D341Med (cell line): ENCODE measurements around the gene AFF3.

Source experiments
- DNase-seq: peaks from one replicate; pipeline ENCODE4 v3.0.0; 2012; ENCODE audit warnings: low spot score

Gene AFF3

GRCh38 chr2:99880964-99881294 lies 261.5 kb downstream of the AFF3 start:
- DNase-seq, result no peak

DNA sequence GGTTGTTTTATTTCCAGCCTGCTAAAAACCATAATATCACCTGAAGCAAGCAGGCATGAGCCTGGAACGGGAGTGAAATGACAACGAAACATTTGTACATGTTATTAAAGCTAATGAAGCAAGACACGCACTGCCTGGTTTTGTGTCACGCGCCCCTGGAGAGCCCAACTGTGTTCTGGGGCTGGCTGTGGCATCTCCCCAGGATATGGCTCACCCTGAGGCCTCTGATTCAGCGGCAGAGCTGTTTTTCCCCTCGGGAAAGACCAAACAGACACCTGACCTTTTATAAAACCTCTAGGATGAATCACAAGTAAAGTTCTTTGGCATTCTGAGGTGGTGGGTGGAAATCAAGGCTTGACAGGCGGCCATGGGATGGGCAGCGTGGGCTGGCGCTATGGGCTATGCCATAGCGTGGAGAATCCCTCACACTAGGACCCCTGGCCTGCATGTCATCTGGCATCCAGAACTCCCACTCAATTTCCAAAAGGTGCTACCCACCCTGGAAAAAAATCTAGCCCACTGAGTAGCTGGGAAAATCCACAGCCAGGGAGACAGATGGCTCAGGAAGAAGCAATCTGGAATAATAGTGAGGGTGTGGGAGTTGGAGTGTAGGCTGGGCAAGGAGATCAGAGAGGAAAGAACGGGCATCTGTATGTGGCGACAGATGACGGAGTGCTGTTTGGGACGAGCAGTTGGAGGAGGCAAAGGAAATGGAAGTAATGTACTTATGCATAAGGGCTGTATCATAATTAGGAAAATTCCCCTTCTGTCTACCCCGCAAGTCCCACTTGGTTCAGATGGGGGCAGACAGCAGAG lies 262.0 kb downstream of the AFF3 start:
- DNase-seq, result no peak

DNA sequence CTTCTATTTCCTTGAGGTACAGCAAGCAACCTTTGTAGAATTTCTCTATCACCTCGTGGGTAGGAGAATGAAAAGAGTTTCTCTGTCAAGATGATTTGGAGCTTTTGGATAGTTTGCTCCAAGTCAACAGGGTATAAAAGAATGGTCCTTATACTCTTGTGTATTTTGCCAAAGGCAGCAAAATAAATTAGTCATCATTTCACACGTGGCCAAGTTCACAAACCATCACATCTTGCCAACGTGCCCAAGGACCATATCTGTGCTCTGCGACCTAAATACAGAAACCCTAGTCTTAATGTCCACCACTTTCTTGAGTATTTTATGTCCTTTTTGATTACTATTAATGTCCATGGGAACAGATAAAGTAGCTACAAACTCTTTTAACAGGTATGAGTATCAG lies 262.9 kb downstream of the AFF3 start:
- DNase-seq, result no peak

DNA sequence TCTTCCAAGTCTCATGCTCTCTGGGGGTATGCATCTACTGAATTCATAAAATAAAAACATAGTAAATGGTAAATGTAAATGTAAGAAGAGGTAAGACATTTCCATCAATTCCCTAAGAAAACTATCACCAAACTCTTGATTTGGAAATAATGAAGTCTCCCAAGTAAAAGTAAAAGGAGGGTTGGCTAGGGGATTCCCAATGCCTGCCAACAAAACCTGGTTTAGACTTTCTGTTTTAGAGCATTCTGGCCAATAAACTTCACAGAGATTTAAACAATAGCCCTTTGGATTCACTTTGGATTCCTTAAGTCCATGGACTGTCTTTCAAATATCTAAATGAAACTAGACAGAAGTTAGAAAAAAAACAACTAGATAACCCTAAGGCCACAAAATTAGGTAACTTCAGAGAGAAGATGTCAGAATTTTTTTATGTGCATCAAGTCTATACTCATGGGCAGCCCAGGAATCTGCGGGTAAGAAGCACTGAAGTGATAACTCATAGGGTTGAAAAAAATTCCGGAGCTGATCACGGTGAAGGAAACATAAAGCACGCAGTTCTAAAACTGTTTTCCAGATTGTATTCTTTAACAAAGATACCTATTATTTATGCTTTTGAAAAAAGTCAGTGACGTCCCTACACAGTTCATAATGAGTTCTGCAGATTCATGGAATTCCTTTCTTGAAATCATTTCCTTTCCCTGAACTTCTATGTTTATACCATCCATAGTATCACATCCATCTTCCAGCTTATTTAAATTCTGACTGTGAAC lies 263.6 kb downstream of the AFF3 start:
- no peak for DNase-seq

GRCh38 chr2:99877963-99878362 lies 264.4 kb downstream of the AFF3 start:
- no peak for DNase-seq

DNA sequence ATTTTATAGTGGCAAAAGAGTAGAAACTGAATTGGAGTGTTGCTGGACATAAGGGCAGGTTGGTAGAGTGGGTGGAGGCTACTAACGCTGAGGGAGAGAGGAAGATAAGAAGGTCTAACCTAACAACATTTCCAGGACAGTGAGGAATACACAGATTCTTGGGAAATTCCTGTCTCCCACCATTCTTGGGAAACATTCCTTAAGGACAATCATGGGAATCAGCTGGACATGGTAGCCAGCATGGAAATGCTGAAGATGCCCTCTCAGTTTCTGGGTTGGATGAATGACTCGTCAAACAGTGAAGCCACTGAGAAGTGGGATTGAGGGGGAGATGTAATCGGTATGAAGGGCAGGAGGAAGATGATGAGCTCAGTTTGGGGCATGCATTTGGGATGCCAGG lies 265.4 kb downstream of the AFF3 start:
- no peak for DNase-seq

DNA sequence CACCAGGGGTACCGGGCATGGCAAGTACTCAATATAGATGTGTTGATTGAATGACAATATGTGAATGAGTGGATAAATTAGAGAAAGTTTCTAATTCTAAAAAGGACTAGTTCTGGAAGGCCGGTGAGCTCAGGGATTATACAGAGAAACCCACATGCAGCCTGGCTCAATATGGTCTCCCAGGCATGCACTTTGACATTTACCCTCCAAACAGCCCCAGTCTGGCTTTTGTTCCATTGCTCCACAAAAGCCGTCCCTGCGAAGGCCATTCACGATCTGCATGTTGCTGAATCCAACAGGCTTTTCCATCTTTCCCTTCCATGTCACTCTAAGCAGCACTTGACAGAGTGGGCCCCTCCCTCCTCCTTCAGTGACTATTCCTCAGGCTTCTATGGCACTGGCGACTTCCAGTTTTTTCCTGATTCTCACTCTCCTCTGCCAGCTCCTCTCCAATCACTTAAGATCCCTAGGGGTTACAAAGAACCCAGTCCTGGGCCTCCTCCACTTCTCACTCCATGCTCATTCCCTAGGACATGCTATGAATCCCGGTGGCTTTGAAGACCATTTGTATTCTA lies 266.7 kb downstream of the AFF3 start:
- no peak for DNase-seq

GRCh38 chr2:99868260-99868659 lies 274.1 kb downstream of the AFF3 start:
- DNase-seq, result no peak

DNA sequence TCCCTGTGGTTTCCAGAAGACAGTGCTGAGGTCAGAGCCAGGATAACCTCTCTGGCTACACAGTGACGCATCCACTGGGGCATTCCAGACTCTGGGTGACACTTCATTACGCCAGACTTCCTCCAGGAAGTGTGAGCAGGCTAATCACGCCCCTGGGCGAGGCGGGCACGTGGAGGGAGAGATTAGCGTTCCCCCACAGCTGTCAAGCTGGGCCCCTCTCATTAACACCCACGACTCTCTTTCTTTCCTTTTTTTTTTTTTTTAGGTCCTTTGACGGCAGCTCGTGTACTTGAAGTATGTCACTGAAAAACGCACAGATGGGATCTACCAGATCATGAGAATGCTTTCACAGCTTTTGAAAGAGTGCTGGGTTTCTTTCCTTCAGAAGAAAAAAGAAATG lies 274.6 kb downstream of the AFF3 start:
- DNase-seq, result no peak

GRCh38 chr2:99865818-99866676 lies 276.3 kb downstream of the AFF3 start:
- DNase-seq, result no peak

DNA sequence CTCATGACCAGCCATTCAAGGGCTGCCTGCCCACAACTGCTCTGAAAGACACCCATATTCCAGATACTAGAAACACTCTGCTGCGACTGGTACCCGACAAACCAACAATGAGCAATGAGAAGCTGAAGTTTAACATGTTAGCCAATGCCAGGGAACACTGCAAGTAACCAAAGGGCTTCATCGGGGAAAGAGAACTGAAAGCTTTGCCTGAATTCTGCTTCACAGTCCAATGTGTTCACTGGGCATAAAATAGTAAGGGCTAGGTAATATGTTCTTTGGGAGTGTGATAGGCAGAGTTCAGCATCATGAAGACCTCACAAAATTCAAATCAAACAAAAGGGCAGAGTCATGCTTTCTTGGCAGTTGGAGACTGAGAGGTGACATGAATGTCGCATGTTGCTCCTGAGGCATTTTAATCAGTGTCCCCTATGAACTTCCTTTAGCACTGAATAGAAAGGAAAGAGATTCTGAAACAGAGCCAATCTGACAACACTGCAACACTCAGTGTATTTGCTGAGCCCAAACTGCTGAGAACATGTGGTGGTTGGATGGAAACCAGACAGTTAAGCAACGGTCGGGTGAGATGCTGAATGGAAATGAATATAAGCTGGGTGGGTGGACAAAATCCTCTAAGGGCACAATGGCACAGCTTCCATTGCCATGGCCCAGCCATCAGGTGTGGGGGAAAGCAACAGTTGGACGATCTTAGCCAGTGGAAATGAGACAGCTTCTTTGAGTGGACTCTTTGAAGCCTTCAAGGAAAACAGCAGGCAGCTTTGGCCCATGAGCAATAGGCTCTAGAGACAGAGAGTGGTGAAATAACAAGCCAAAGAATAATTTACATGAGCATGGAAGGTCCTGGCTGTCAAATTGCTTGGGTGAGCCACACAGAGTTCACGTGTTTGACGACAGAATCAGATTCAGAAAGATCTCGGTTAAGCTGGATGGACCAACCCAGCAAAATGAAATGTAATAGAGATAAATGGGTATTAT lies 277.5 kb downstream of the AFF3 start:
- DNase-seq, result no peak

GRCh38 chr2:99863903-99864270 lies 278.5 kb downstream of the AFF3 start:
- DNase-seq, result no peak

GRCh38 chr2:99863236-99863902 lies 279.0 kb downstream of the AFF3 start:
- DNase-seq, result no peak

DNA sequence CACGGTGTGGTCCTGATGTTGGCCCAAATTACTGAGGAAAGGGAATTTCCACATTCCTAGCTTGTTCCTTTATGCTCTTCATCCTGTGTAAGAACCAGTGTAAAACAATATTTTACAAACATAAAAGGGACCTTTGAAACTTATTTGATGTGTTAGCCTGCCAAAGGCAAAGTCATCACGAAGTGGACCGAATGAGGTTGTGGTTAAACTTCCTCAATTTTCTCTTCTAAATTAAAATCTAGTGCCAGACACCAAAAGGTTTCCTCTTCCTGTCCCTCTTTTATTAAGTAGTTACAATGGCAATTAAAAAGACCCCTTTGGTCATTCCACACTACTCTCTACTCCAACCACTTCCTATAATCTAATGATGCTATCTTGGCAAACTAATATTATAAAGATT lies 279.8 kb downstream of the AFF3 start:
- DNase-seq, result no peak

DNA sequence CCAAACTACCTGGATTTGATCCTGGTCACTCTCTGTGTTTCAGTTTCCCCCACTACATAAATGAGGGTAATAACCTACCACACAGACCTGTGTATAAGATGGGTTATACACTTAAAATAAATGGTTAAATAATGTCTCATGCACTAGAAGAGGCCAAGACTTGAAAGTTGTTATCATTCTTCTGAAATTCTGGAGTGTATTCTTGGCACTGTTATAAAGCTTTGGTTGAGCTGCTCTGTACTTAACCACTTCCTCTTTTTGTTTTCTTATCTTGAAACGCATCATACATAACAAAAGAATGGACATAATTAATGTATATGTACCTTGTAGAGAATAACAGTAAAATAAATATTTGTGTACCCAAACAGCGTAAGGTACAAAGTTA lies 281.0 kb downstream of the AFF3 start:
- DNase-seq, result no peak

- no peak for DNase-seq
Measured at GRCh38 chr2:99860720-99861375, 281.5 kb downstream of the AFF3 start.

DNA sequence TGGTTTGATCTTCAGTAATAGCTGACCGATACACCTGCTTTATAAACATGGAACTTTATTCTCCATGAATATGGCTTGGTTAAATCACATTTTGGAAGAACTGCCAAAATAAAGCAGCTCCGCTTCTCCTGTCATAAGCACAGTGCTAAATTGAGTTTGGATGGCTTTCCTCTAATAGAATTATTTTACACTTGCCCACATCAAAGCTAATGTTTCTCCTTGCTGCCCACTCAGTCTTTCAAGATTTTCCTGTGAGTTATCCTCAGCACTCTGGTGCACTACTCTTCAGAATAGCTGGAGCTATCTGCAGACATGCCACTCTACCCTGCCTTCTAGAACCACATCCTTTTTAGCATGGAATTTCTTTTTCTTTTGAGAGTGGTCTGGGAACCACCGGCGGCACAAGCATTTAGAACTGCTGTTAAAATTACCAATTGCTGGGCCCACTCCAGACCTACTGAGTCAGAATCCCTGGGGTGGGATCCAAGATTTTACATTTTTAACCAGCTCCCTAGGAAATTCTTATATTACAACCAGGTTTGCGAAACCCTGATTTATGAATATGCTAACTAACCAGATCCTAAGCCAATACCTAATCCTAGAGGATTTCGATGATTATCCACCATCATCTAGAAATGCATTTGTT lies 283.3 kb downstream of the AFF3 start:
- no peak for DNase-seq

- no peak for DNase-seq
Measured at GRCh38 chr2:99857867-99858444, 284.4 kb downstream of the AFF3 start.

DNA sequence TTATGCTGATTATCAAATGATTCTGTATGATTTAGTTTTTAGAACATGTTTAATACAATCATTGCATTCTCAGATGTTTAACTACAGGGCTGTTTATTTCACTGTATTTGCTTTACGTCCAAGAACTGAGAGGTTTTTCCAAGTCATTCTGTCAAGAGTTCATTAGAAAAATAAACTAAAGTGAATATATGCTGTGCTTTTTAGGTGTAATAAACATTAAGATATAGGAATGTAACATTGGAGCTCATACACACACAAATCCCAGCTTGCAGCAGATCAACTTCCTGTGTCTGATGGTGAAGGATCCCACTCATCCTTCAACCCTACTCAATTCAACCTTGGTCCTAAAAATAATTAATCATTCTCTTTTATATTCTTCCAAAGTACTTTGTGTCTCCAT lies 285.0 kb downstream of the AFF3 start:
- no peak for DNase-seq
